ENCODE data around the gene LAMC3. TPM values are rescaled to one million over a fixed set of nuclear protein-coding genes. Genes with fewer than 3 reads are reported as not detected.

Gene LAMC3
- polyA plus RNA-seq, 1 of the 3 experiments (the other 2 are of a cell fraction): 0.07 TPM

- H3K9me2 ChIP-seq: no peaks in the 10 kb centered on the region
- H3K36me3 ChIP-seq (replicated peaks in 1 of 2; ENCODE audit: control insufficient read depth in 1 of 2, insufficient read depth in 2 of 2, low read length in 1 of 2): no peaks in the 10 kb centered on the region
- no peaks in the 10 kb centered on the region for H3K4me1 ChIP-seq (ENCODE audit: control insufficient read depth in 1 of 2, insufficient read depth in 2 of 2, low read depth in 1 of 2, low read length in 1 of 2)
- no peak overlapping the region for H3K9ac ChIP-seq
- POLR2A ChIA-PET: no interaction called here
- H4K20me1 ChIP-seq (ENCODE audit: insufficient read depth): no peaks in the 10 kb centered on the region
- H3K4me3 ChIP-seq (ENCODE audit: low read depth in 2 of 2, low read length in 1 of 2): no peak overlapping the region
- no peak for DNase-seq
- no peak for TF ChIP-seq RAD21 (IDR thresholded peaks at IDR 0.05; ENCODE audit: low read length)
- no peak for TF ChIP-seq RFX5 (IDR thresholded peaks at IDR 0.05; ENCODE audit: low read length)
- TF ChIP-seq SIN3A (IDR thresholded peaks at IDR 0.05; ENCODE audit: borderline replicate concordance, low read depth, low read length): no peak
- 51% methylated on average over 2 of the region's 2 CpGs for WGBS (ENCODE audit: low lambda C conversion rate)
- H3F3A ChIP-seq (replicated peaks; ENCODE audit: insufficient read depth): no peaks in the 10 kb centered on the region
- H3K79me2 ChIP-seq (ENCODE audit: insufficient read depth): no peaks in the 10 kb centered on the region
- no peak overlapping the region for H3K4me2 ChIP-seq
- no peak overlapping the region for H3K27ac ChIP-seq (ENCODE audit: low read depth in 2 of 2, low read length in 1 of 2)
- H3K9me3 ChIP-seq: no peaks in the 10 kb centered on the region
- 0 out of 2 replicates have a peak, but pooled peaks cover 7% of the 10 kb centered on the region for H3K27me3 ChIP-seq (ENCODE audit: insufficient read depth)
- CTCF ChIA-PET: interaction anchor here (1.2 to 2.1 kb wide), 3 partner anchors 10 to 122 kb away, joined by 3 to 11 read pairs (median 6); no protein-coding TSS in a partner anchor
- H2AFZ ChIP-seq (ENCODE audit: low read depth): no peak overlapping the region
These were observed 20.6 kb upstream of the LAMC3 start for GRCh38 chr9:130988400-130988747.

GRCh38 chr9:130988905-130989304 is 20.1 kb upstream of the LAMC3 start:
- no peak overlapping the region for H3K4me3 ChIP-seq (ENCODE audit: low read depth in 2 of 2, low read length in 1 of 2)
- H3F3A ChIP-seq (replicated peaks; ENCODE audit: insufficient read depth): no peaks in the 10 kb centered on the region
- no peak for DNase-seq
- H2AFZ ChIP-seq (ENCODE audit: low read depth): no peak overlapping the region
- no peaks in the 10 kb centered on the region for H3K9me3 ChIP-seq
- H3K27ac ChIP-seq (ENCODE audit: low read depth in 2 of 2, low read length in 1 of 2): no peak overlapping the region
- ChIA-PET POLR2A (no interaction called here), CTCF (interaction anchor here (1.2 to 2.1 kb wide), 2 partner anchors 9 to 65 kb away, joined by 3 to 11 read pairs; no protein-coding TSS in a partner anchor)
- H3K4me2 ChIP-seq: no peak overlapping the region
- no peak overlapping the region for H3K9ac ChIP-seq
- WGBS (ENCODE audit: low lambda C conversion rate): 54% methylated on average over 9 of the region's 9 CpGs
- 0 out of 2 replicates have a peak, but pooled peaks cover 7% of the 10 kb centered on the region for H3K27me3 ChIP-seq (ENCODE audit: insufficient read depth)
- TF ChIP-seq NFIC (IDR thresholded peaks at IDR 0.05; ENCODE audit: borderline replicate concordance): no peak
- no peak for TF ChIP-seq TCF12 (IDR thresholded peaks at IDR 0.05)
- TF ChIP-seq MXI1 (IDR thresholded peaks at IDR 0.05; ENCODE audit: low read depth, low read length): no peak
- no peak for TF ChIP-seq TAF1 (IDR thresholded peaks at IDR 0.05; ENCODE audit: borderline replicate concordance, low read depth, low read length)
- no peak for TF ChIP-seq PBX3 (IDR thresholded peaks at IDR 0.05)
- TF ChIP-seq RCOR1 (IDR thresholded peaks at IDR 0.05; ENCODE audit: low read length): no peak
- no peak for TF ChIP-seq SIN3A (IDR thresholded peaks at IDR 0.05; ENCODE audit: borderline replicate concordance, low read depth, low read length)
- no peaks in the 10 kb centered on the region for H4K20me1 ChIP-seq (ENCODE audit: insufficient read depth)
- H3K79me2 ChIP-seq (ENCODE audit: insufficient read depth): no peaks in the 10 kb centered on the region
- no peaks in the 10 kb centered on the region for H3K36me3 ChIP-seq (replicated peaks in 1 of 2; ENCODE audit: control insufficient read depth in 1 of 2, insufficient read depth in 2 of 2, low read length in 1 of 2)
- H3K9me2 ChIP-seq: no peaks in the 10 kb centered on the region
- no peaks in the 10 kb centered on the region for H3K4me1 ChIP-seq (ENCODE audit: control insufficient read depth in 1 of 2, insufficient read depth in 2 of 2, low read depth in 1 of 2, low read length in 1 of 2)

- H2AFZ ChIP-seq (ENCODE audit: low read depth): no peak overlapping the region
- 0 out of 2 replicates have a peak, but pooled peaks cover 6% of the 10 kb centered on the region for H3K27me3 ChIP-seq (ENCODE audit: insufficient read depth)
- H3K9me3 ChIP-seq: no peaks in the 10 kb centered on the region
- no peaks in the 10 kb centered on the region for H3K79me2 ChIP-seq (ENCODE audit: insufficient read depth)
- H3K27ac ChIP-seq (ENCODE audit: low read depth in 2 of 2, low read length in 1 of 2): no peak overlapping the region
- CTCF ChIA-PET: no interaction called here
- H4K20me1 ChIP-seq (ENCODE audit: insufficient read depth): no peaks in the 10 kb centered on the region
- POLR2A ChIA-PET: no interaction called here
- no peaks in the 10 kb centered on the region for H3K9me2 ChIP-seq
- H3K4me2 ChIP-seq: no peak overlapping the region
- no peak for DNase-seq
- no peaks in the 10 kb centered on the region for H3K36me3 ChIP-seq (replicated peaks in 1 of 2; ENCODE audit: control insufficient read depth in 1 of 2, insufficient read depth in 2 of 2, low read length in 1 of 2)
- WGBS (ENCODE audit: low lambda C conversion rate): 87% methylated on average over 9 of the region's 18 CpGs
- no peak overlapping the region for H3K9ac ChIP-seq
- H3K4me3 ChIP-seq (ENCODE audit: low read depth in 2 of 2, low read length in 1 of 2): no peak overlapping the region
- no peaks in the 10 kb centered on the region for H3K4me1 ChIP-seq (ENCODE audit: control insufficient read depth in 1 of 2, insufficient read depth in 2 of 2, low read depth in 1 of 2, low read length in 1 of 2)
- no peaks in the 10 kb centered on the region for H3F3A ChIP-seq (replicated peaks; ENCODE audit: insufficient read depth)
- no peak for TF ChIP-seq YY1 (IDR thresholded peaks at IDR 0.05; ENCODE audit: low read depth)
- TF ChIP-seq TEAD4 (IDR thresholded peaks at IDR 0.05; ENCODE audit: borderline replicate concordance, insufficient read depth): no peak
- no peak for TF ChIP-seq FOXJ3 (CRISPR knock-in tag; IDR thresholded peaks at IDR 0.05)
- TF ChIP-seq FOSL2 (IDR thresholded peaks at IDR 0.05; ENCODE audit: borderline replicate concordance, low read depth): no peak
- TF ChIP-seq MXI1 (IDR thresholded peaks at IDR 0.05; ENCODE audit: low read depth, low read length): no peak
- no peak for TF ChIP-seq PBX3 (IDR thresholded peaks at IDR 0.05)
- TF ChIP-seq POLR2AphosphoS5 (IDR thresholded peaks at IDR 0.05; ENCODE audit: low read depth, low read length): no peak
- TF ChIP-seq SMC3 (IDR thresholded peaks at IDR 0.05; ENCODE audit: low read depth, low read length): no peak
- no peak for TF ChIP-seq GATA2 (CRISPR knock-in tag; IDR thresholded peaks at IDR 0.05)
- no peak for TF ChIP-seq NFIC (IDR thresholded peaks at IDR 0.05; ENCODE audit: borderline replicate concordance)
- no peak for TF ChIP-seq SIN3A (IDR thresholded peaks at IDR 0.05; ENCODE audit: borderline replicate concordance, low read depth, low read length)
- no peak for TF ChIP-seq EP300 (IDR thresholded peaks at IDR 0.05; ENCODE audit: borderline replicate concordance in 1 of 2, low read depth in 1 of 2, low read length in 1 of 2)
- TF ChIP-seq NRF1 (IDR thresholded peaks at IDR 0.05; ENCODE audit: low read depth, low read length): no peak
- no peak for TF ChIP-seq CHD2 (IDR thresholded peaks at IDR 0.05; ENCODE audit: low read length, partially characterized antibody)
- TF ChIP-seq MAX (IDR thresholded peaks at IDR 0.05; ENCODE audit: low read depth): no peak
These were observed 19.6 kb upstream of the LAMC3 start for GRCh38 chr9:130989391-130989790.

Data from SK-N-SH (cell line).